ENCODE data around the gene RNASE11. TPM values are rescaled to one million over a fixed set of nuclear protein-coding genes. Genes with fewer than 3 reads are reported as not detected.

RNASE11 gene
- total and polyA plus RNA-seq, 2 donors (not counting 3 experiments of a cell fraction or from before 2014, with no cell fraction given) = not detected

DNA sequence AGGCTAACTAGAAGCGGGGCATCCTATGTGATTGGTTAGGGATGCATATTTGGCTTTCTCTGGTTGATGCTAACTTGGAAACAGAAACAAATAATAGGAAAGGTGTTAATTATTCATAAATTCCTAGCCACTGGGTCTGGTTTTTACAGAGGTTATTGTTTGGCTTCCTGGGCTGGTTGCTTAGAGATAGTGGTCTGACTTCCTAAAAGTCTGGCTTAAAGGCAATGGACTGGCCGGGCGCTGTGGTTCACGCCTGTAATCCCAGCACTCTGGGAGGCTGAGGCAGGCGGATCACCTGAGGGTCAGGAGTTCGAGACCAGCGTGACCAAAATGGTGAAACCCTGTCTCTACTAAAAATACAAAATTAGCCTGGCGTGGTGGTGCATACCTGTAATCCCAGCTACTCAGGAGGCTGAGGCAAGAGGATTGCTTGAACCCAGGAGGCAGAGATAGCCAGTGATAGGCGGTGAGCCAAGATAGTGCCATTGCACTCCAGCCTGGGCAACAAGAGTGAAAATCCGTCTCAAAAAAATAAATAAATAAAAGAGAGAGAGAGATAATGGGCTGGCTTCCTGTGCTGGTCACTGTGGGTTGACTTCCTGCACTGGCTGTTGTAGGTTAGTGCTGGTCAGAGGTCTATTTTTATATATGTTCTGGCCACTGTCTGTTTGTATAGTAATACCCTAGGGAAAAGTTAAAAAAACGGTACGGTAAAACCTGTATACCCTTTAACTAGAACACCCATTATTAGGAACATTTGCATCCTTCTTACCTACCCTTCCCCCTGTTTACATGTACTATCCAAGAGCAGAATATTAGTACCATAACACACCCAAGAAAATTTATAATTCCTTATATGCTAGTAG lies 29.6 kb upstream of the RNASE11 start:
- no peak for FAIRE-seq
- Histone ChIP-seq H3K4me3 (replicated peaks in 1 of 3; ENCODE audit: insufficient read depth in 1 of 3, low read depth in 1 of 3, low read length in 3 of 3) (no peak overlapping the region), H3K9me1 (replicated peaks; ENCODE audit: control insufficient read depth, extremely low read depth, insufficient read depth, low read length) (no peaks in the 10 kb centered on the region), H3K4me2 (ENCODE audit: insufficient read depth, low read length) (no peak overlapping the region), H3K36me3 (ENCODE audit: control insufficient read depth in 2 of 2, extremely low read depth in 1 of 2, insufficient read depth in 2 of 2, low read length in 2 of 2) (no peaks in the 10 kb centered on the region), H3K79me2 (ENCODE audit: control insufficient read depth, insufficient read depth, low read length) (no peaks in the 10 kb centered on the region), H3K9ac (replicated peaks; ENCODE audit: extremely low read depth, insufficient read depth, low read length) (no peak overlapping the region), H2AFZ (ENCODE audit: low read depth, low read length) (no peak overlapping the region), H3K27me3 (ENCODE audit: control insufficient read depth in 2 of 2, insufficient read depth in 2 of 2, low read length in 2 of 2) (peaks cover 4 to 5% of the 10 kb centered on the region in 2 experiments), H3K4me1 (ENCODE audit: control insufficient read depth, extremely low read depth, insufficient read depth, low read length) (peaks cover 7% of the 10 kb centered on the region), H4K20me1 (replicated peaks; ENCODE audit: control insufficient read depth, extremely low read depth, insufficient read depth, low read length) (no peaks in the 10 kb centered on the region), H3K27ac (ENCODE audit: insufficient read depth, low read depth, low read length) (no peak overlapping the region), H3K9me3 (replicated peaks; ENCODE audit: control insufficient read depth, insufficient read depth, low read length) (no peaks in the 10 kb centered on the region)
- dilution Hi-C loops (cut with MboI; ENCODE audit: extremely low pct_ligation_motif_present, low sequenced_read_pairs) (no loop called here), intact Hi-C loops (cut with micrococcal nuclease) (no loop called here)
- DNase-seq (ENCODE audit: low read depth, low spot score) = no peak
- POLR2A ChIA-PET = no interaction called here
- CTCF ChIA-PET = interaction anchor here (0.8 kb wide), 1 partner anchor 74 kb away, joined by 3 read pairs; no protein-coding TSS in a partner anchor
- TF ChIP-seq FOS (IDR thresholded peaks at IDR 0.05; ENCODE audit: borderline replicate concordance, insufficient read depth, low read length) (no peak), MYC (IDR thresholded peaks at IDR 0.05; ENCODE audit: low read depth, low read length) (no peak)
- no TSS peak for BruUV-seq (replicated peaks)

DNA sequence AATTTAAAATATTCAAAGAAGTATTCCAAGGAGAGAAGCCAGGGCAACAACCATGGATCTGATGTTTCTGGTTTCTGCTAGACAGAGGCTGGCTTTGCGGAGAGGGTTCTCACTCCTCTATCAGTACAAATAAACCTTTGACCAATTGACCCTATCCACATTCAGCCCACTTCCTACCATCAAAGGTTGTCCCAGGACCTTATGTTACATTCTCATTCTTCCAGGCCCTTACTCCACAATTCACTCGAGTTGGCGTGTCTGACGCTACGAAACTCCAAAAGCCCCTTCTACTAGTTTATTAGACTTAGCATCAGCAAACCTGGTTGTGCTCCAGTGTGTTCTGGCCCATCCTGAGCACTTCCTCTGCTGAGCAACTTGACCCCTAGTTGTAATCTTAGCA lies 28.2 kb upstream of the RNASE11 start:
- no TSS peak for BruUV-seq (replicated peaks)
- no peak overlapping the region for H3K27ac ChIP-seq (ENCODE audit: insufficient read depth, low read depth, low read length)
- no peak overlapping the region for H2AFZ ChIP-seq (ENCODE audit: low read depth, low read length)
- H3K4me2 ChIP-seq (ENCODE audit: insufficient read depth, low read length) = no peak overlapping the region
- no peaks in the 10 kb centered on the region for H3K79me2 ChIP-seq (ENCODE audit: control insufficient read depth, insufficient read depth, low read length)
- intact Hi-C loops (cut with micrococcal nuclease) = no loop called here
- no peak for FAIRE-seq
- H3K36me3 ChIP-seq (ENCODE audit: control insufficient read depth in 2 of 2, extremely low read depth in 1 of 2, insufficient read depth in 2 of 2, low read length in 2 of 2) = no peaks in the 10 kb centered on the region
- H3K27me3 ChIP-seq (ENCODE audit: control insufficient read depth in 2 of 2, insufficient read depth in 2 of 2, low read length in 2 of 2) = peaks cover 8 to 10% of the 10 kb centered on the region in 2 experiments
- ChIA-PET POLR2A (no interaction called here), CTCF (no interaction called here)
- peaks cover 7% of the 10 kb centered on the region for H3K4me1 ChIP-seq (ENCODE audit: control insufficient read depth, extremely low read depth, insufficient read depth, low read length)
- dilution Hi-C loops (cut with MboI; ENCODE audit: extremely low pct_ligation_motif_present, low sequenced_read_pairs) = no loop called here
- no peak overlapping the region for H3K4me3 ChIP-seq (replicated peaks in 1 of 3; ENCODE audit: insufficient read depth in 1 of 3, low read depth in 1 of 3, low read length in 3 of 3)
- no peak overlapping the region for H3K9ac ChIP-seq (replicated peaks; ENCODE audit: extremely low read depth, insufficient read depth, low read length)
- no peaks in the 10 kb centered on the region for H3K9me1 ChIP-seq (replicated peaks; ENCODE audit: control insufficient read depth, extremely low read depth, insufficient read depth, low read length)
- no peaks in the 10 kb centered on the region for H3K9me3 ChIP-seq (replicated peaks; ENCODE audit: control insufficient read depth, insufficient read depth, low read length)
- DNase-seq (ENCODE audit: low read depth, low spot score) = no peak
- H4K20me1 ChIP-seq (replicated peaks; ENCODE audit: control insufficient read depth, extremely low read depth, insufficient read depth, low read length) = no peaks in the 10 kb centered on the region
- TF ChIP-seq POLR2A (IDR thresholded peaks at IDR 0.05; ENCODE audit: low read depth, low read length) = no peak
- no peak for TF ChIP-seq FOS (IDR thresholded peaks at IDR 0.05; ENCODE audit: borderline replicate concordance, insufficient read depth, low read length)
- no peak for TF ChIP-seq POLR2AphosphoS5 (IDR thresholded peaks at IDR 0.05; ENCODE audit: insufficient read depth, low read depth, low read length)
- TF ChIP-seq JUN (IDR thresholded peaks at IDR 0.05; ENCODE audit: borderline replicate concordance, insufficient read depth, insufficient read length, low read depth) = no peak
- TF ChIP-seq, protein P1, sequence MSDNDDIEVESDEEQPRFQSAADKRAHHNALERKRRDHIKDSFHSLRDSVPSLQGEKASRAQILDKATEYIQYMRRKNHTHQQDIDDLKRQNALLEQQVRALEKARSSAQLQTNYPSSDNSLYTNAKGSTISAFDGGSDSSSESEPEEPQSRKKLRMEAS (IDR thresholded peaks at IDR 0.05; ENCODE audit: insufficient read depth, insufficient read length) = no peak
- TF ChIP-seq GATA2 (IDR thresholded peaks at IDR 0.05; ENCODE audit: insufficient read depth, insufficient read length, low read depth, low read length) = no peak
